ENCODE data around the gene VSIG4.

Gene VSIG4

GRCh38 chrX:66023385-66024091 lies 16.3 kb downstream of the VSIG4 start:
- DNase-seq = no peak

- DNase-seq = no peak
These were observed 17.1 kb downstream of the VSIG4 start for GRCh38 chrX:66022632-66023384.

GRCh38 chrX:66021765-66022631 lies 17.9 kb downstream of the VSIG4 start:
- DNase-seq = no peak

- DNase-seq = no peak
These were observed 18.5 kb downstream of the VSIG4 start for GRCh38 chrX:66021401-66021764.

- DNase-seq = no peak
These were observed 19.1 kb downstream of the VSIG4 start for GRCh38 chrX:66020631-66021334.

- DNase-seq = no peak
These were observed 19.9 kb downstream of the VSIG4 start for GRCh38 chrX:66019974-66020373.

- no peak for DNase-seq
These were observed 20.6 kb downstream of the VSIG4 start for GRCh38 chrX:66019310-66019652.

GRCh38 chrX:66018585-66019309 lies 21.1 kb downstream of the VSIG4 start:
- no peak for DNase-seq

- DNase-seq = no peak
These were observed 22.2 kb downstream of the VSIG4 start for GRCh38 chrX:66017659-66018170.

- no peak for DNase-seq
These were observed 22.8 kb downstream of the VSIG4 start for GRCh38 chrX:66016905-66017658.

- no peak for DNase-seq
These were observed 23.8 kb downstream of the VSIG4 start for GRCh38 chrX:66015900-66016689.

GRCh38 chrX:66015152-66015831 lies 24.6 kb downstream of the VSIG4 start:
- peak; percentile 48 for DNase-seq

- no peak for DNase-seq
These were observed 25.3 kb downstream of the VSIG4 start for GRCh38 chrX:66014556-66014955.

- no peak for DNase-seq
These were observed 25.8 kb downstream of the VSIG4 start for GRCh38 chrX:66014084-66014483.

GRCh38 chrX:66013194-66013816 lies 26.6 kb downstream of the VSIG4 start:
- no peak for DNase-seq

GRCh38 chrX:66012094-66012534 lies 27.8 kb downstream of the VSIG4 start:
- DNase-seq = peak; percentile 27

- DNase-seq = no peak
These were observed 30.5 kb downstream of the VSIG4 start for GRCh38 chrX:66009231-66009845.

GRCh38 chrX:66008328-66008970 lies 31.4 kb downstream of the VSIG4 start:
- no peak for DNase-seq

Measured in CD4-positive, alpha-beta T cell treated with Interferon gamma for 1 hour (primary cell).